K562 (cell line): ENCODE data around the gene NUP88. TPM values are rescaled to one million over a fixed set of nuclear protein-coding genes. Genes with fewer than 3 reads are reported as not detected.

Experiments
- CAMTA2 ChIP-seq: fragments of 250-450 bp; sonication (Bioruptor Pico); conservative IDR thresholded peaks from 2 replicates; pipeline ENCODE4 v1.5.1; 2022
- CHD1 ChIP-seq: fragments of 200-600 bp; sonication (generic); IDR thresholded peaks from one replicate; pipeline ENCODE4 v1.6.1; 2012; ENCODE audit warnings: mild to moderate bottlenecking, moderate library complexity, low read length, inconsistent platforms
- CREB1 ChIP-seq, 2 experiments: sonication (generic) in 1 of 2; formaldehyde crosslinking in 1 of 2; IDR thresholded peaks; 2 replicates each; pipeline versions ENCODE4 v1.6.1 to v1.8.0; 2012 to 2022; ENCODE audit warnings: inconsistent platforms in 1 of 2, mild to moderate bottlenecking in 1 of 2, missing genetic modification reagents in 1 of 2, moderate library complexity in 1 of 2
- ELF1 ChIP-seq: fragments of 200-800 bp; sonication (Bioruptor generic); IDR thresholded peaks from 2 replicates; pipeline ENCODE4 v1.6.1; 2016; ENCODE audit warnings: missing genetic modification characterization, missing compliant biosample characterization
- ETV1 ChIP-seq: fragments of 450-650 bp; conservative IDR thresholded peaks from 2 replicates; pipeline ENCODE4 v1.6.1; 2016; ENCODE audit warnings: missing genetic modification characterization, control low read depth, low read depth, missing compliant biosample characterization
- FOXP1 ChIP-seq: sonication (generic); formaldehyde crosslinking; IDR thresholded peaks from 2 replicates; pipeline ENCODE4 v1.8.0; 2022; ENCODE audit warnings: mild to moderate bottlenecking, missing genetic modification reagents
- GABPB2 ChIP-seq: fragments of 250-450 bp; sonication (Bioruptor Pico); conservative IDR thresholded peaks from 2 replicates; pipeline ENCODE4 v1.5.1; 2021; ENCODE audit warnings: mild to moderate bottlenecking
- GATAD2A ChIP-seq: fragments of 450-650 bp; IDR thresholded peaks from 2 replicates; pipeline ENCODE4 v1.6.1; 2017
- L3MBTL2 ChIP-seq: fragments of 450-650 bp; IDR thresholded peaks from 2 replicates; pipeline ENCODE4 v1.6.1; 2016; ENCODE audit warnings: mild to moderate bottlenecking, moderate library complexity
- MTF1 ChIP-seq: fragments of 250-450 bp; sonication (Bioruptor Pico); IDR thresholded peaks from 2 replicates; pipeline ENCODE4 v1.9.0; 2021; ENCODE audit warnings: moderate library complexity, mild to moderate bottlenecking, inconsistent platforms, borderline replicate concordance
- MXI1 ChIP-seq: IDR thresholded peaks from 2 replicates; pipeline ENCODE4 v1.6.1; 2011; ENCODE audit warnings: low read depth, mild to moderate bottlenecking, improper control_type of control experiment, low read length
- NRF1 ChIP-seq, 2 experiments: fragments of 450-650 bp; IDR thresholded peaks in 1 of 2; conservative IDR thresholded peaks in 1 of 2; 2 replicates each; pipeline ENCODE4 v1.6.1; 2014; ENCODE audit warnings: mild to moderate bottlenecking in 2 of 2
- NUFIP1 ChIP-seq: fragments of 450-650 bp; IDR thresholded peaks from 2 replicates; pipeline ENCODE4 v1.6.1; 2018; ENCODE audit not compliant: partially characterized antibody
- PURB ChIP-seq: sonication (generic); formaldehyde crosslinking; IDR thresholded peaks from 2 replicates; pipeline ENCODE4 v1.9.0; 2021; ENCODE audit warnings: low read depth, mild to moderate bottlenecking, missing genetic modification reagents
- STAT5A ChIP-seq: IDR thresholded peaks from 2 replicates; pipeline ENCODE4 v1.6.1; 2012; ENCODE audit warnings: low read length, inconsistent platforms, borderline replicate concordance
- TAF7 ChIP-seq: fragments of 450-650 bp; IDR thresholded peaks from 2 replicates; pipeline ENCODE4 v1.6.1; 2016; ENCODE audit warnings: missing genetic modification characterization, missing compliant biosample characterization
- TCF7L2 ChIP-seq: fragments of 150-350 bp; IDR thresholded peaks from 2 replicates; pipeline ENCODE4 v1.6.1; 2016; ENCODE audit warnings: low read depth, mild to moderate bottlenecking, low read length, moderate library complexity
- TRIM28 ChIP-seq: fragments of 450-650 bp; IDR thresholded peaks from 2 replicates; pipeline ENCODE4 v1.6.1; 2017
- U2AF1 ChIP-seq: fragments of 200-400 bp; formaldehyde crosslinking; optimal IDR thresholded peaks from 2 replicates; pipeline ENCODE3; 2017; ENCODE audit warnings: mild to moderate bottlenecking, low read depth, low read length, moderate library complexity
- ZNF140 ChIP-seq: fragments of 250-450 bp; sonication (Bioruptor Pico); IDR thresholded peaks from 2 replicates; pipeline ENCODE4 v1.8.0; 2021; ENCODE audit warnings: moderate library complexity, mild to moderate bottlenecking, inconsistent platforms
- ZNF24 ChIP-seq: fragments of 450-650 bp; IDR thresholded peaks from 2 replicates; pipeline ENCODE4 v1.6.1; 2016
- ZNF263 ChIP-seq: sonication (generic); formaldehyde crosslinking; IDR thresholded peaks from 2 replicates; pipeline ENCODE4 v1.8.0; 2022; ENCODE audit warnings: mild to moderate bottlenecking, missing genetic modification reagents, borderline replicate concordance
- polyA plus RNA-seq, 8 experiments: library from polyadenylated mRNA; depleted of rRNA in 4 of 8; stranded (reverse) in 5 of 8; unstranded in 3 of 8; fragments of >200 nt; fragmentation: Nextera tagmentation in 2 of 8; fragmentation: Illumina TruSeq in 1 of 8; extraction: Ambion mirVana in 2 of 8; extraction: Trizol in 1 of 8; gene quantifications; 2 replicates each; pipeline versions ENCODE4 v1.2.1 to v1.2.3, GENCODE V29; 2011 to 2014; ENCODE audit warnings: inconsistent platforms in 1 of 8, missing spikeins in 1 of 8
- total RNA-seq, 7 experiments: library from RNA; depleted of rRNA in 6 of 7; stranded (reverse); fragments of >200 nt in 6 of 7; fragmentation: Illumina TruSeq in 2 of 7; extraction: Trizol in 2 of 7; gene quantifications; 2 replicates each; pipeline versions ENCODE4 v1.2.1 to v1.2.3, GENCODE V29; 2011 to 2021; ENCODE audit warnings: low replicate concordance in 1 of 7
- TF ChIP-seq, protein P1 (sequence below): fragments of 450-650 bp; formaldehyde crosslinking; conservative IDR thresholded peaks from 2 replicates; pipeline ENCODE4 v1.4.0; 2022; ENCODE audit warnings: mild to moderate bottlenecking, missing genetic modification characterization
- TF ChIP-seq, protein P2 (sequence below): fragments of 150-350 bp; conservative IDR thresholded peaks from 2 replicates; pipeline ENCODE4 v1.6.1; 2014; ENCODE audit warnings: low read length
- TF ChIP-seq, protein P3 (sequence below): sonication (generic); formaldehyde crosslinking; IDR thresholded peaks from 2 replicates; pipeline ENCODE4 v1.8.0; 2022; ENCODE audit warnings: mild to moderate bottlenecking, missing genetic modification reagents, borderline replicate concordance

The NUP88 gene
- total and polyA plus RNA-seq, 9 of the 15 experiments (the other 6 are each of a cell fraction or from before 2014, with no cell fraction given), result 59.9 to 160 (median 119) TPM

GRCh38 chr17:5438716-5439445, 19.4 kb upstream of the NUP88 start, which contains the start of gene C1QBP (continued):
- TF ChIP-seq GATAD2A (no peak), MXI1 (peak; percentile 77), ZNF263 (CRISPR knock-in tag) (peak; percentile 15; the same call in 1 of the 2 replicates), GABPB2 (no peak), TRIM28 (no peak), U2AF1 (no peak), STAT5A (no peak), MTF1 (no peak), ZNF140 (CRISPR knock-in tag) (no peak), PURB (CRISPR knock-in tag) (no peak), FOXP1 (CRISPR knock-in tag) (0 out of 2 replicates have a peak, but pooled peaks have one; percentile 55), ETV1 (tag) (peak; percentile 82), CHD1 (peak; percentile 78), ZNF24 (no peak), L3MBTL2 (peak; percentile 90), NRF1 (conservative IDR thresholded peaks at IDR 0.05 in 1 of 2, IDR thresholded peaks at IDR 0.05 in 1 of 2) (peak; percentile 92 to 94), CREB1 (IDR thresholded peaks at IDR 0.05) (0 out of 2 replicates have a peak, but pooled peaks have one; percentile 31), CREB1 (CRISPR knock-in tag; IDR thresholded peaks at IDR 0.05) (peak; percentile 41; the same call in 1 of the 2 replicates), NUFIP1 (no peak), TAF7 (tag) (no peak), ELF1 (peak; percentile 82), TCF7L2 (no peak), CAMTA2 (CRISPR knock-in tag) (no peak)
- TF ChIP-seq, protein P1, sequence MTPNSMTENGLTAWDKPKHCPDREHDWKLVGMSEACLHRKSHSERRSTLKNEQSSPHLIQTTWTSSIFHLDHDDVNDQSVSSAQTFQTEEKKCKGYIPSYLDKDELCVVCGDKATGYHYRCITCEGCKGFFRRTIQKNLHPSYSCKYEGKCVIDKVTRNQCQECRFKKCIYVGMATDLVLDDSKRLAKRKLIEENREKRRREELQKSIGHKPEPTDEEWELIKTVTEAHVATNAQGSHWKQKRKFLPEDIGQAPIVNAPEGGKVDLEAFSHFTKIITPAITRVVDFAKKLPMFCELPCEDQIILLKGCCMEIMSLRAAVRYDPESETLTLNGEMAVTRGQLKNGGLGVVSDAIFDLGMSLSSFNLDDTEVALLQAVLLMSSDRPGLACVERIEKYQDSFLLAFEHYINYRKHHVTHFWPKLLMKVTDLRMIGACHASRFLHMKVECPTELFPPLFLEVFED (CRISPR knock-in tag), result no peak
- TF ChIP-seq, protein P2, sequence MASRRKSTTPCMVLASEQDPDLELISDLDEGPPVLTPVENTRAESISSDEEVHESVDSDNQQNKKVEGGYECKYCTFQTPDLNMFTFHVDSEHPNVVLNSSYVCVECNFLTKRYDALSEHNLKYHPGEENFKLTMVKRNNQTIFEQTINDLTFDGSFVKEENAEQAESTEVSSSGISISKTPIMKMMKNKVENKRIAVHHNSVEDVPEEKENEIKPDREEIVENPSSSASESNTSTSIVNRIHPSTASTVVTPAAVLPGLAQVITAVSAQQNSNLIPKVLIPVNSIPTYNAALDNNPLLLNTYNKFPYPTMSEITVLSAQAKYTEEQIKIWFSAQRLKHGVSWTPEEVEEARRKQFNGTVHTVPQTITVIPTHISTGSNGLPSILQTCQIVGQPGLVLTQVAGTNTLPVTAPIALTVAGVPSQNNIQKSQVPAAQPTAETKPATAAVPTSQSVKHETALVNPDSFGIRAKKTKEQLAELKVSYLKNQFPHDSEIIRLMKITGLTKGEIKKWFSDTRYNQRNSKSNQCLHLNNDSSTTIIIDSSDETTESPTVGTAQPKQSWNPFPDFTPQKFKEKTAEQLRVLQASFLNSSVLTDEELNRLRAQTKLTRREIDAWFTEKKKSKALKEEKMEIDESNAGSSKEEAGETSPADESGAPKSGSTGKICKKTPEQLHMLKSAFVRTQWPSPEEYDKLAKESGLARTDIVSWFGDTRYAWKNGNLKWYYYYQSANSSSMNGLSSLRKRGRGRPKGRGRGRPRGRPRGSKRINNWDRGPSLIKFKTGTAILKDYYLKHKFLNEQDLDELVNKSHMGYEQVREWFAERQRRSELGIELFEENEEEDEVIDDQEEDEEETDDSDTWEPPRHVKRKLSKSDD, result no peak
- TF ChIP-seq, protein P3, sequence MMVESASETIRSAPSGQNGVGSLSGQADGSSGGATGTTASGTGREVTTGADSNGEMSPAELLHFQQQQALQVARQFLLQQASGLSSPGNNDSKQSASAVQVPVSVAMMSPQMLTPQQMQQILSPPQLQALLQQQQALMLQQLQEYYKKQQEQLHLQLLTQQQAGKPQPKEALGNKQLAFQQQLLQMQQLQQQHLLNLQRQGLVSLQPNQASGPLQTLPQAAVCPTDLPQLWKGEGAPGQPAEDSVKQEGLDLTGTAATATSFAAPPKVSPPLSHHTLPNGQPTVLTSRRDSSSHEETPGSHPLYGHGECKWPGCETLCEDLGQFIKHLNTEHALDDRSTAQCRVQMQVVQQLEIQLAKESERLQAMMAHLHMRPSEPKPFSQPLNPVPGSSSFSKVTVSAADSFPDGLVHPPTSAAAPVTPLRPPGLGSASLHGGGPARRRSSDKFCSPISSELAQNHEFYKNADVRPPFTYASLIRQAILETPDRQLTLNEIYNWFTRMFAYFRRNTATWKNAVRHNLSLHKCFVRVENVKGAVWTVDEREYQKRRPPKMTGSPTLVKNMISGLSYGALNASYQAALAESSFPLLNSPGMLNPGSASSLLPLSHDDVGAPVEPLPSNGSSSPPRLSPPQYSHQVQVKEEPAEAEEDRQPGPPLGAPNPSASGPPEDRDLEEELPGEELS (CRISPR knock-in tag), result no peak
